GM11168 (cell line): ENCODE results near the gene CDRT4.

Experiments
- in situ Hi-C: fragments of 300-500 bp; cut with MboI; formaldehyde crosslinking; loops from one replicate; pipeline ENCODE4 v1.12.0; 2022; ENCODE audit warnings: low sequenced_read_pairs; ENCODE audit not compliant: unreplicated experiment

CDRT4 gene

DNA sequence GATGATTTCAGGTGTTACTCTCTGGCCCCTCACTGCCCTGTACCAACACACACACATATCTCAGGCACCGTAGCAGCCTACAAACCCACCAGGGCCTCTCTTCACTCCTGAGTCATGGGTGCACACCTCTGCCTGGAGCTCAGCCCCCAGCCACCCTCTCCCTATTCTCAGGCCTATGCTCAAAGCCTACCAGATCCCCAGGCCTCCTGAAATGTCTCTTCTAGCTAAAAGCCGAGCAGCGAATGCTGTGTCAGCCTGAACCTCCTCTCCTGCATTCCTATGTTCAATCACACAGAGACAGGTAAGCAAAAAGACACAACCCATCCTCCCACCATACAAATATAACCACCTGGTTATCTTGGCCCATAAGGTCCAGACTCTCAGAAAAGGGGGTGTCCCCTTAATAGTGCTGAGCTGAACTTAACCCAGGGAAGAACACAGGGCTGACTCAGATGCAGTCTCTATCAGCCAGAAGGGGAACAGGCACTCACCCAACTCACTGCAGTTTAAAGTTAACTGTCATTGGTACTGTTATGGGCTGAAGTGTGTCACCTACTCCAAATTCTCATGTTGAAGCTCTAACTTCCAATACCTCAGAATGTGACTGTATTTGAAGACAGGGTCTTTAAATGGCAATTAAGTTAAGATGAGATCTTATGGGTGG is 64.0 kb downstream of the CDRT4 start:
- in situ Hi-C loops, result no loop called here

DNA sequence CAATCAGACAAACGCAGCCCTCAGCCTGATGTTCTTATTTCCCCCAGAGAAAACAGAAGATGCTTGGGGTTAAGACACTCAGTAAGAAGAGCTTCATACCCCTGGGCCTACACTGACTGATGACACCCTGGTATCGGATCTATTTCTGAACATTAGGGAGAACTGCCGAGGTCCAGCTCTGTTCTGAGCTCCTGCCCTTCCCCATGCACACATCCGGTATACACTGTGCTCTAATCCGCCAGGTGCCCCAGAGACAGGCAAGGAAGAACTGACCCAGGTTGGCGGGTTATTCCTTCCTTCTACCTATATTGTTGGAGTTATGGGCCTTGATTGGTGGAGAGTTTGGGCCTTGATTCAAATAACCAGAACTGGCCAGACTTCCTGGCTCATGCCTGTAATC is 68.0 kb downstream of the CDRT4 start:
- in situ Hi-C loops, result no loop called here

DNA sequence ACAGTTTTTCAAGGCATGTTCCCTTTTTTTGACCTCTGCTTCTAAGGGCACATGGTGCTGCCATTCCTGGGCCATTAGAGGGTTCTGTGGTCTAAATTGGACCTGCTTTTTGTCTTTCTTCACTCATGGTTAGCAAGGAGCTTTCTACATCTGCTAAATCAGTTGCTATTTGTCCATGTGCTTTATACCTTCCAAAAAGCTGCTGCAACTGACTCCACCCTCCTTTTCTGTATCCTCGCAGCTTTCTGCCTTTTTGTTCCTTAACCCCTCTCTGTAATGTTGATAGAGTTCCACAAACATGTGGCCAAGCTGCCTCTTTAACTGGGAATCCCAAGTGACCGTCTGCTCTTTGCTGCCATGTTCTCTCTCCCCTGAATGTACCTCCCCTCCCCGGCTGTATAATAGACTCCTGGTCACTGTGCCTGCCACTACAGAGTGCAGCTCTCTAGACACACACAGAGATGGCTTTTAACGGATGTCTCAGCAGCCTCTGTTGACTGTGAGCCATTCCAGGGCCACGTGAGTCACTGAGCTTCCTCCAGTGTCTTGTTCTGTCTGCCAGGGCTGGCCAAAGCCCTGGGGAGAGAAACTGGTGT is 68.6 kb downstream of the CDRT4 start:
- in situ Hi-C loops, result no loop called here

DNA sequence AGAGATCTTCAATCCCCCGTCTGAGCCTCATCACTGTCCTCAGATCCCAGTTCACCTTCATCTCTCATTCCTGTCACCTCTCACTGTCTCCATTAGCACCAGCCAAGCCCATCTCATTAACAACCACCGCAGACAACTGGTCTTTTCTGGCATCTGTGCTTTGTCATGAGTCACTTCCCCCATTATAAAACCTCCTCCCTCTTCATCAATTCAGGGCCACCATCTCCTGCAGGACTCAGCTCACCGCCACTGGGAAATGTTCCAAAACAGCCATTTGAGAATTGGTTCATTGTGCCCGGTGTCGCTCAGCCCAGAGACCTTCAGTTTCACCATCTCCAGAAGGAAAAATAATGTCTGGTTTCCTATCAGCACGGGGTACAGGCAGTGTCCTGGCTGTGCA is 69.1 kb downstream of the CDRT4 start:
- in situ Hi-C loops, result no loop called here

DNA sequence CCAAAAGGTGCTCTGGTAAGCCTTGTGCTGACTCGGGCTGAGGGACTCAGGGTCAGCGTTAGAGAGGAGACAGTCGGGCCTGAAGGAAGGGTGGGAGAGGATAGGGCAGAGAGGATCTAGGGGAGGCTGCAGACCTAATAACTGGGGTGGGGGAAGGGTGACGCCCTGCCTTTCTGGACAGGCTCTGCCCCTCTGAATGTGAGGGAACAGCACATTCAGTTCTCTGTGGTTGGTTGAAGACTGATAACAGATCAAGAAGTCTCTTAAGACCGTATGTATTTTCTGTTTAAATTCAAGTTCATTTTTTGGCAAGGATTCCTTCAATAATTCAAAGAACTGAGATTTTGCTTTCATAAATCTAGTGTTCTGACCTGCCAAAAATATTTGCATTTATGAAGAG is 69.8 kb downstream of the CDRT4 start:
- in situ Hi-C loops, result no loop called here

DNA sequence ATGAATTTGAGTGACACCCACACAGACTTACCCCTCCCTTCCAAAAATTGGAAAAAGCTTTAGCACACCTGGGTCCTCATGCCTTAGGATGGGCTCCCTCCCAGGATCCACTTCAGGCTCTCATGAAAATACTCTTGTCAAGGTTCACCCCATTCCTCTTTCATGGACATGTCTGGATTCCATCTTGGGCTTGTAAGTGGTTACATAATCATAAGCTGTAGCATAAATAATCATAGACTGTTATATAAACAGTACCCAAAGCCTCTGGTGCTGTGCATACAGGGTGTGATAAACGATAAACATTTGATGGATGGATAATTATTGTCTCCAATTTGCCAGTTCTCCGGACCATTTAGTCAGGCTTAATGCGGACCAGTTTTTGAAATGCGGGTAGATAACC is 72.3 kb downstream of the CDRT4 start:
- in situ Hi-C loops, result no loop called here

DNA sequence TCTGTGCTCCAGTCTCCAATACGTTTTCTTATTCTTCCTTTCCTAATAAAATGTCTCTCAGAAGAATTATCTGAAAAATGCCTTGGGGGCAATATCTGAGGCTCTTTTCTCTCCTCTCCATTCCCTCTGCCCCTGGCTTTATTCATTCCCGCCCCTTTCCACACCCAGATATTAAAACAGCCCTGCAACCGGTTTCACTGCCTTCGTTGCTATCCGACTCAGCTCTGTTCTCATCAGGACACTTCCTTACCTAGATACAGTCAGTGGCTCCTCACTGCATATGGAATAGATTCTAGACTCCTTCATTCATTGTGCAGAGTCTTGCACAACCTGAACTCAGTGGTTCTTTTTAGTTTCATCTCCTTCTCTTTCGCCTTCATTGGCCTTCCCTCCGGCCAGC is 74.0 kb downstream of the CDRT4 start:
- in situ Hi-C loops, result no loop called here

DNA sequence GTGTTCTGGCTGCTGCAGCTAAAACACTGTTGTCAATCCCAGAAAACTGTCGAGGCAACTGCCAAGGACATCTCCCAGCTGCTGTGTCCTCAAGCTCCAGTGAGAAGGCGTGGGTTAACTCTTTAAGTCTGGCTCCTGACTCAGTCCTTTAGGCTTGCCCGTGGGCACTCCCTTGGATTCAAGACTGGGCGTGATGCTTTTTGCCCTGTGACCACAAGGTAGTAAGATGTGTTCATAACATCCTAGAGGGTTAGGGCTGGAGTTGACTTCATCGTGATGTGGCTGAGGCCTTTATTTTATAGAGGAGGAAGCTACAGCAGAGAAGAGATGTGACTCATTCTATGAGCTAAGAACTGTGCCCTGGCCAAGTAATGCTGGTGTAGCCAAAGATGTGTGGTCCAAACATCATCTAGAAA is 75.1 kb downstream of the CDRT4 start:
- in situ Hi-C loops, result no loop called here

DNA sequence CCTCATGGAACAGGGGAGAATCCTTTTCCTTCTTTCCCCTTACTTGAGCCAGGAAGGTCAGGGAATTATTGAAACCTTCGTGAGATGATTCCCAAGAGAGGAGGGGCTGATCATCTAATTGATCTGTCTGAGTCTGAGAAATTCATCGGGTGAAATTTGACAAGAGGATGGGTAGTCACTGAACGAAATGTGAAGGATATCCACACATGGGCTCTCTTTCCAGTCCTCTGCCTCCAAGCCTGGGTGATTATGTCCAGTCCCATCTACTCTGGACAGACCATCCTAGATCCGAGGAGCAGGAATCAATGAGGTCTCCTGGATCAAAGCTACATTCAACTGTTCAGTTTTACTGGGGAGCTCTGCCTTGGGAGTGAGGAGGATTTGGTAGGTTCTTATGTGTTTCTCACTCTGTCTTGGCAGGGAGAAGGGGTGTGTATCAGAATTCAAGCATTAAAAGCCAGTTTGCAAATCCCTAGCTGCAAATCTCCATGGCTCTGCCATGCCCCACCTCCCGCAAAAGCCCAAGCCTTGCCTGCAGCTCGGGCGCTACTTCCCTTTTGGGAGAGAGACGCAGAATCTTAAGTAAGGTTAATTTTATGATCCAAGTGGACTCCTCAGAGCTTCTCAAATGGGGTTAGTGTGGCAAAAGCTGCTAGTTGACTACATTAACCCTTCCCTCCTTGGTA is 78.9 kb downstream of the CDRT4 start:
- in situ Hi-C loops, result no loop called here

DNA sequence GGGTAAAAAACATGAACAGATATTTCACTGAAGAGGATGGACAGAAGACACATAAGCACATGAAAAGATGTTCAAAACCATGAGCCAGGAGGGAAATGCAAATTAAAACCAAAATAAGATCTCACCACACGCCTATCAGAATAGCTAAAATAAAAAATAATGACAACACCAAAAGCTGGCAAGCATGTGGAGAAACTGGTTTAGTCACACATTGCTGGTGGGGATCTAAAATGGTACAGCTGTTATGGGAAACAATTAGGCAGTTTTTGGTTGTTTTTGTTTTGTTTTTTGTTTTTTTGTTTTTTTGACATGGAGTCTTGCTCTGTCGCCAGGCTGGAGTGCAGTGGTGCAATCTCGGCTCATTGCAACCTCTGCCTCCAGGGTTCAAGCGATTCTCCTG is 81.3 kb downstream of the CDRT4 start:
- in situ Hi-C loops, result no loop called here
